ENCODE data around the gene MAP4K1.
"Not testable (repeated sequence)": the region's sequence is repeated elsewhere in the genome, so short reads cannot be mapped to it uniquely, and the experiment has no call there.

MAP4K1 gene

DNA sequence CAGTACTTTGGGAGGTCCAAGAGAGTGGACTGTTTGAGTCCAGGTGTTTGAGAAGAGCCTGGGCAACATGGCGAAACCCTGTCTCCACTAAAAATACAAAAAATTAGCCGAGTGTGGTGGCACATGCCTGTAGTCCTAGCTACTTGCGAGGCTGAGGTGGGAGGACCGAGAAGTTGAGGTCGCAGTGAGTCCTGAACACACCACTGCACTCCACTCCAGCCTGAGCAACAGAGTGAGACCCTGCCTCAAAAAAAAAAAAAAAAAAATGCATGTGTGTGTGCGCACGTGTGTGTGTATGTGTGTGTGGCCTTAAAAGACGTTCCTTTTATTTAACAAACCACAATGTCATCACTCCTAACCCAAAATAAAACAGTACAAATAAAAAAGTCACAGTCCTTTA, 62.6 kb downstream of the MAP4K1 start:
- TF ChIP-seq CTCF (IDR thresholded peaks at IDR 0.05) = no peak
- no peak overlapping the region for H3K27ac Mint-ChIP-seq
- H3K4me1 Mint-ChIP-seq = no peaks in the 10 kb centered on the region
- H3K36me3 Mint-ChIP-seq (ENCODE audit: low read depth) = no peaks in the 10 kb centered on the region
- no peak for DNase-seq
- no peaks in the 10 kb centered on the region for H3K9me3 Mint-ChIP-seq
- no peak overlapping the region for H3K4me3 Mint-ChIP-seq
- H3K27me3 Mint-ChIP-seq (ENCODE audit: low read depth, poor library complexity) = peaks cover 7% of the 10 kb centered on the region

DNA sequence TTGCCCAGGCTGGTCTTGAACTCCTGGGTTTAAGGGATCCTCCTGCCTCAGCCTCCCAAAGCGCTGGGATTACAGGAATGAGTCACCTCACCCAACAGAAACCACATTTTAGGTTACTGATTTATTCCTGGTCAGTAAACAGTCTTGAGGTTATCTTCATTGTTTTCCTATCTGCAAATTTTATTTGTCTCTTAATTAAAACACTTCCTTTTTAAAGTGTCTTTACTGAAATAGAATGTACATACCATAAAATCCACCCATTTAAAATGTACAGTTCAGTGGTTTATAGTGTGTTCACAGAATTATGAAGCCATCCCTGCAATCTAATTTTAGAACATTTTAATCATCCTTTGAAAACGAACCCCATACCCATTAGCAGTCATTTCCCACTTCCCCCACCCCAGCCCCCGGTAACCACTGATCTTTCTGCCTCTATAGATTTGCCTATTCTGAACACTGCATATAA, 63.0 kb downstream of the MAP4K1 start:
- Mint-ChIP-seq H3K27me3 (ENCODE audit: low read depth, poor library complexity) (peaks cover 7% of the 10 kb centered on the region), H3K9me3 (no peaks in the 10 kb centered on the region), H3K4me3 (no peak overlapping the region), H3K36me3 (ENCODE audit: low read depth) (no peaks in the 10 kb centered on the region), H3K27ac (no peak overlapping the region), H3K4me1 (no peaks in the 10 kb centered on the region)
- DNase-seq = no peak
- no peak for TF ChIP-seq CTCF (IDR thresholded peaks at IDR 0.05)

DNA sequence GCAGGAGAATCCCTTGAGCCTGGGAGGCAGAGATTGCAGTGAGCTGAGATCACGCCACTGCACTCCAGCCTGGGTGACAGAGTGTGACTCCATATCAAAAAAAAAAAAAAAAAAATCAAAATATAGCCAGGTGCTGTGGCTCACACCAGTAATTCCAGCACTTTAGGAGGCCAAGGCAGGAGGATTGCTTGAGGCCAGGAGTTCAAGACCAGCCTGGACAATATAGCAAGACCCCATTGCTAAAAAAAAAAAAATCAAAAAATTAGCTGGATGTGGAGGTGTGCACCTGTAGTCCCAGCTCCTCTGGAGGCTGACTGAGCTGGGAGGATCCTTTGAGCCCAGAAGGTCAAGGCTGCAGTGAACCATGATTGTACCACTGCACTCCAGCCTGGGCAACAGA, 64.5 kb downstream of the MAP4K1 start:
- not testable (repeated sequence) for H3K27me3 Mint-ChIP-seq (ENCODE audit: low read depth, poor library complexity); H3K4me1 Mint-ChIP-seq; DNase-seq; H3K4me3 Mint-ChIP-seq; H3K9me3 Mint-ChIP-seq; H3K36me3 Mint-ChIP-seq (ENCODE audit: low read depth); H3K27ac Mint-ChIP-seq

- H3K4me1 Mint-ChIP-seq = no peaks in the 10 kb centered on the region
- no peak for DNase-seq
- H3K27me3 Mint-ChIP-seq (ENCODE audit: low read depth, poor library complexity) = peaks cover 7% of the 10 kb centered on the region
- no peak overlapping the region for H3K4me3 Mint-ChIP-seq
- no peak for TF ChIP-seq CTCF (IDR thresholded peaks at IDR 0.05)
- peak overlapping the region; percentile 4 for H3K27ac Mint-ChIP-seq
- H3K9me3 Mint-ChIP-seq = no peaks in the 10 kb centered on the region
- H3K36me3 Mint-ChIP-seq (ENCODE audit: low read depth) = no peaks in the 10 kb centered on the region
Measured at GRCh38 chr19:38551450-38551813, 66.3 kb downstream of the MAP4K1 start.

GRCh38 chr19:38550376-38550775, 67.4 kb downstream of the MAP4K1 start:
- DNase-seq = no peak

DNA sequence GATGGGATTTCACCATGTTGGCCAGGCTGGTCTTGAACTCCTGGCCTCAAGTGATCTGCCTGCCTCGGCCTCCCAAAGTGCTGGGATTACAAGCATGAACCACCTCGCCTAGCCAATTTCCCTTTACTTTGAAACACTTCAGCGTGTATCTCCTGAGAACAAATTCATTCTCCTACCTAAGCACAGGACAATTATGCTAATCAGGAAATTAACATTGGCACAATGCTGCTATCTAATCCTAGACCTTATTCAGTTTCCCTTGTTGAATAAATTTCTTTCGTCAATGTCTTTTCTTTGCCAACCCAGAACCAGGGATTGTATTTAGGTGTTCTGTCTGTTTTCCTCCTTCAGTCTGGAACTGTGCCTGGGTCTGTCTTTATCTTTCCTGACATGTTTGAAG, 67.8 kb downstream of the MAP4K1 start:
- Mint-ChIP-seq H3K27me3 (ENCODE audit: low read depth, poor library complexity) (peaks cover under 1% of the 10 kb centered on the region), H3K36me3 (ENCODE audit: low read depth) (no peaks in the 10 kb centered on the region), H3K9me3 (no peaks in the 10 kb centered on the region), H3K4me3 (no peak overlapping the region), H3K27ac (no peak overlapping the region), H3K4me1 (peaks cover 3% of the 10 kb centered on the region)
- no peak for DNase-seq
- TF ChIP-seq CTCF (IDR thresholded peaks at IDR 0.05) = no peak

More at GRCh38 chr19:38550376-38550775, 67.4 kb downstream of the MAP4K1 start:
- Mint-ChIP-seq H3K27me3 (ENCODE audit: low read depth, poor library complexity) (peaks cover 4% of the 10 kb centered on the region), H3K36me3 (ENCODE audit: low read depth) (no peaks in the 10 kb centered on the region), H3K9me3 (no peaks in the 10 kb centered on the region), H3K4me3 (no peak overlapping the region), H3K27ac (no peak overlapping the region), H3K4me1 (no peaks in the 10 kb centered on the region)
- no peak for TF ChIP-seq CTCF (IDR thresholded peaks at IDR 0.05)
